Activated CD4-positive, alpha-beta T cell treated with anti-CD3 and anti-CD28 coated beads for 4 hours (primary cell): ENCODE results near the gene RBM43.
"Not testable (repeated sequence)": the region's sequence is repeated elsewhere in the genome, so short reads cannot be mapped to it uniquely, and the experiment has no call there.

ENCODE experiments used
- DNase-seq, 2 donors: peaks; one replicate each; pipeline ENCODE4 v3.0.0-alpha.2; 2020

The RBM43 gene

DNA sequence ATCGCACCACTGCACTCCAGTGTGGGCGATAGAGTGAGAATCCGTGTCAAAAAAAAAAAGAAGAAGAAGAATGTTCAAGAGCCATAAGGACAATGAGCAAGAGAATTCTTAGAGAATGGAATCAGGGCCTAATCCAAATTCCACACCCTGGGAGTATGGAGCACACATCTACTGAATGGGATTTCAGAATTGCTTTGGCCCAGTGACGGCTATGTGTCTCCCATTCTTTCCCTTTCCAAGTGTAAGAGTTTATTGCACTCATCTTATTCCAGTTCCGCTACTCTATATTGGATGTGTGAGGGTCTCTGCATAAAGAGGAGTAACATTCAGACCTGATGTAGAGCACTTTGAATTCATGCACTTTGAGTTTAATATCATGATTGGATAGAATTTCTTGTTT is 5.9 kb upstream of the RBM43 start:
- no peak for DNase-seq

GRCh38 chr2:151265991-151266390 is 4.3 kb upstream of the RBM43 start:
- no peak for DNase-seq

DNA sequence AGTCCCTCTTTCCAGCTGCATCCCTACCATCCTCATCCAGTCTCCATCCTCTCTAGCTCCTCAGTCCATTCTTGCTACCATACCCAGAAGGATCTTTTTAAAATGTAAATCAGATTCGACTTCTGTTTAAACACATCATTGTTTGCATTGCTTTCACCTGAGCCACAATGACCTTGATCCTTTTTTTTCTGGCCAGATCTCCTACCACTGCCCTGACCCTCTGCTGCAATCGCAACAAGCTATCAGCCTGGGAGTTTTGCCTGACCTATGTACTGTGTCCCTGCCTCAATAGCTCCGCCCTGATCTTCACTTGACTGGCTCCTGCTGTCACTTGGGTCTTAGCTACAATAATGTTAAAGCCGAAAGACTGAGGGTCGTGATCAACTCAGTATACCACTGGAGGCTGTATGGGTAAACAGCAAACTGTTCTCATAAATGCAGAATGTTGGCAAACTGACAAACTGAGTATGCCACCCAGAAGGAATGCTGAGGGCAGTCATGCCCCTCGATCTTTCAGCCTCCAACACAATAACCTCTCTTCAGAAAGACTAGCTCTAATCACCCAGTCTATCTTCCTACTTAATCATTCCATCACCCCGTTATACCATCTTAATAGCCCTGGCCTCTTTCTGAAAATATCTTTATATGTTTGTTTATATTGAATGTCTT is 2.6 kb upstream of the RBM43 start:
- no peak for DNase-seq

DNA sequence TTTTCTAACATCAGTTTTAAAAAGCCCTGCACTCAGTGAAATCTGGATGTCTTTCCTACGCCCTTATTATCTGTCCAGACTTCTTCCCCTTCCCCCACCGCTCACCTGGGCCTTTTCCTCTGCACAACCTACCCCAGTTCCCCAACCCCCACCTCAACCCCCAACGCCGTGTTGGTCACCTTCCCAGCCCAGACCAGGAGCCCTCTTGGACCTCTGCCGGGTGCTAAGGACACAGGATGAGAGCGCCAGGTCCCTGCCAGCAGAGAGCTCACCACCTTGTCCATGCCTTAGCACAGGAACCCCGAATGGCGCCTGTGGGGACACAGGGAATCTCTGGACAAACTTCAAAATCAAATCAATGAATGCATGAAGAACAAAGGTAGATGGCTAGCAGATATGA is 966 bp upstream of the RBM43 start:
- DNase-seq: no peak

DNA sequence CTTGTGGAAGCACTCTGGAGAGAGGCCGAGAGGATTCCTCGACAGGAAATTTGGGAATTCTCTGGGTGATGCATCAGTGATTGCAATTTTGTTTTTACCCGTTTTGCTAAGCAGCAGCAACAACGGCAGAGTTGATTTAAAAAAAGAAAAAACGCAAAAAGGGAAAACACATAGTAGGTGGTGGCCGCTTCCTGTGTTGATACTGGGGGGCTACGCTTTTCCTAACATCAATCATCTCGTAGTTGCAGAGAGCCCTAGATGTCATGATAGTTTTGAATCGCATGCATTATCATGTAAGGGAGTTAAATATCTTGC is 271 bp upstream of the RBM43 start:
- no peak for DNase-seq

GRCh38 chr2:151260573-151261230 is 961 bp downstream of the RBM43 start:
- no peak for DNase-seq

DNA sequence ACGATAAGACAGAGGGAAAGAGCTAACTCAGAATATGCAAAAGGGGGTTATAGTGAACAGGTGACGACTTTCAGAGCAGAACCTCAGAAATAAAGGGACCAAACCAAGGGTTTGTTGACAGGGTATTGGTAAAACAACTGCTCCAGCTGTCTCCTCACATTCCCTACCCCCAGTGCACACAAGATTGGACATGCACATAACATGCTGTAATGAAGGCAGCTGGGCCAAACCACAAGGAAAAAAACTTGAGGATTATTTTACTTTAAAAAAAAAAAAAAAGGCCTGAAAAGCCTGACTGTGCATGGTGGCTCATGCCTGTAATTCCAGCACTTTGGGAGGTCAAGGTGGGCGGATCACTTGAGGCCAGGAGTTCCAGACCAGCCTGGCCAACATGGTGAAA is 3.5 kb downstream of the RBM43 start:
- no peak for DNase-seq

GRCh38 chr2:151252646-151253045 is 9.0 kb downstream of the RBM43 start:
- DNase-seq: no peak

- no peak for DNase-seq
Observed at GRCh38 chr2:151251012-151251411, 10.7 kb downstream of the RBM43 start.

DNA sequence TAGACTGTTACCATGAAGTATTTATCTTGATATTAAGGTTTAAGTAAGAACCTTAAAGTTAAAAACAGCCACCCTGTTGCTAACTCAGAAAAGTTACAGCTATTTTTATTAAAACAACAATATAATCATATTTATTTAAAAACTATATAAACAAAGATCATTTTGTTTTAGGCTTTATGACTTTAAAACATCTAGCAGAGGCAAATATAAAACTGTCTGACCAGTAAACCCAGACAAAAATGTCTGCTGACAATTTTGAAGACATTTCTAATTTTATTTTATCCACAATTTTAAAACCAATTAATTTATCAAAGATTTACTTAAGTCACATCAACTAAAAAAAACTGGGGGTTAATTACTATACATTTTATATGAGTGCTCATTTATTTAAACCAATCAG is 14.2 kb downstream of the RBM43 start:
- DNase-seq: no peak

DNA sequence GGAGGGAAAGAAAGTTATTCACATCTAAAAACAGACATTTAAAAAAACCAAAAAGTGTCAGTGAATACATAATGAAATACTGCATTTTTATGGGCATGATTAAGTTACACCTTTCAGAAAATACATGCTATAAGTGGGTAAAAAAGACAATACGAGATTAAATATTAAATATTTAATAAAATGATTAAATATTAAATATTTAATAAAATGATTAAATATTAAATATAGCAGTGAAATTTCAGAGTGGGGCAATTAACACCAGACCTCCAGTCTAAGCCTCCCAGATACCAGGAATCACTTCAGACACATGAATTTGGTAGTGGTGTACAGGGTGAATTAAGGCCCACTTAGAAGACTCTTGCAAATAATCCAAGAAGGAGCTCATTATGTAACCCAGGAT is 15.5 kb downstream of the RBM43 start:
- no peak for DNase-seq

DNA sequence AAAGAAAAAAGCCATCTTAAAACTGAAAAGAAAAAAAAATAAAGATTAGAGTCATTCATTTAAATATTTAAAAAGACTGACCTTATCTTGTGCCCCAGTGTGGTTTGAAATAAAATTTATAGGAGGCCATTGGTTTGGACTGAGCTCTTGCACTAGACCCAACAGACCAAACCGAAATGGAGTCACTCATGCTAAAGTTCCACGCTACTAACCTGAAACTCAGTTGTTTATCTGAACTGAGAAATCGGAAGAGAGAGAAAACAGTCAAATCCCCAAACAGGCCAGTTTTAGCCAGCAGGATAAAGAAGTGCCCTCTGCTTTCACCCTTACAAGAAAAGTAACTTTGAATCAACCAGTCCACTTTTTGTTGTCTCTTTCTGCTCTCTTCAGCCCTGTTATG is 18.2 kb downstream of the RBM43 start:
- DNase-seq: no peak

GRCh38 chr2:151241224-151241623 is 20.4 kb downstream of the RBM43 start:
- no peak for DNase-seq

DNA sequence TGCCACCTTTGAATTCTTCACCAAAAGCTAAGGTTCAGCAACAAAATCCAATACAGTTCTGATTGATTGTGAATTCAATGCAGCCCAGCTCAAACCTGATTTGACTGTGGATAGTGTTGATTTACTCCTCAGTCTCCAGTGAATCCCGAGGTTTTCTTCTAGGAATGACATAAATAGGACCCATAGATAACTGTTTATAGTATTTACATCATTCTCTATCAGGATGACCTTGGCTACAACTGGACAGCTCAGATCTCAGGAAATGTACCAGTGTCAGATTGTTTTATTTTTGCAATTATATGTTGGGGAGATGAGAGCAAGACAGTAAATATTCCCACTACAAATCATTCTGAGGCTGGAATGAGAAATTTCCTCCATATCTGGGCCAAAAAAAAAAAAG is 21.2 kb downstream of the RBM43 start:
- no peak for DNase-seq

GRCh38 chr2:151239624-151240023 is 22.0 kb downstream of the RBM43 start:
- DNase-seq: no peak

DNA sequence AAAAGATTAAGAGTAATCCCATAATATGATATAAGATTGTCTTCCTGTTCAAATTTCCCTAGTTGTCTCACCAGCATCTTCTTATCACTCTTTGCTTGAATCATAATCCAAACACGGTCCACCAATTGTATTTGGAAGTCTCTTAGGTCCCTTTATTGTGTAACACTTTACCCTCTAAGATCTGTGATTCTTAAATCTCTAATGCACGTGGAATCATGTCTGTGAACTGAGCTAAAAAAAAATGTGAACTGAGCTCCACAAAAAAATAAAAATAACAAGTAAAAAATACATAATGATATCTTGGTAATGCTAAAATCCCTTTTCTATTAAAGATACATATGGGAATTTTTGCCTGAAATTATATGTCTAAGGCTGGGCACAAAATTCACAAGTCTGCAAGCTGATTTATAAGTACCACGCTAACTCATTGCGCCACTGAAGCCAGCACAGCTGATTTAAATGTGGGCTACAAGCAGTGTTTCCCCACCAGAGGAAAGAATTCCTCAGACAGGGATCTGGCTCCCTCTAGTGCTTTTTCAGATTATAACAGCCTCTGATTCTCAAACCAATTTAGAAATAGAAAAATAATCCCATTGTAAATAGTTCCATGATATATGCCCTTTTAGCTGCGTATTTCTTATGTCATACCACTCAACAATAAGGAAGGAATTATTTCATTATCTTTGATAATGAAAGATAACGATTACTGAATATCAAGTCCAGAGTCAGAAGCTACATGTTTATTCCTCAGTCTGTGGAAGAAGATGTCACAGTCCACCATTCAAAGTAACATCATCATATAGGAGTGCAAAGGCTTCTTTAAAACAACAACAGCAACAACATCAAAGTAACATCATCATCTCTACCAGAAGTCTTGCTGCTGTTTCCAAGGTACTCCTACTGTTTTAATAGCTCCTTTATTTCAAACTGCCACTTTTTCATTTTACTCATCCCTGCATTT is 22.9 kb downstream of the RBM43 start:
- peak; percentile 15 to 46 for DNase-seq

DNA sequence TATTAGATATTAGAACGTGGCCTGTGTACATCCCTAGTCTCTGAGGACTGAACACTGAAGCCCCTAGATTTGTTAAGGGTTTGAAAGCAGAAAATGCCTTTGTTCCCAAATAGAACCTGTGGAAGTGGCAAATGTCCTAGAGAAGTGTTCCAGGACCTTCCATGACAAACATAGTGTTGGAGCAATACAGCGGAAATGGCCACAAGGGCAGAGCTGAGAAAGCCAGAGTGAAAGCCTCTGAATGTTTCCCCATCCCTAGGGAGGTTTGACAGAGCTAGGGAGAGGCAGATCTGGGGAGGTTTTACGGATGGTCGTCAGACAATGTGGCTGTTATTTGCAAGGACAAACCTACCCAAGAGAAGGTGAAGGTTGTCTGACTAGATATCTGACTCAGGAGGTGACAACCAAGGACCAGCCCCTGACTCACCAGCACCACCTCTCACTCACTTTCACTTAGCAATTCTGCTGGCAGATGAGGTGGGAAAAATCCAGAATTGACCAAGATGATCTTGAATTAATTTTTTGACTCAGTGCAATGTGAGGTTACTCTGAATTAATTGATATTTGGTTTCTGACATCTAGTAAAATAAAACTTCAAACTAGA is 24.1 kb downstream of the RBM43 start:
- no peak for DNase-seq

- not testable (repeated sequence) for DNase-seq
Observed at GRCh38 chr2:151233760-151234159, 27.9 kb downstream of the RBM43 start.

GRCh38 chr2:151233288-151233687 is 28.4 kb downstream of the RBM43 start:
- not testable (repeated sequence) for DNase-seq

DNA sequence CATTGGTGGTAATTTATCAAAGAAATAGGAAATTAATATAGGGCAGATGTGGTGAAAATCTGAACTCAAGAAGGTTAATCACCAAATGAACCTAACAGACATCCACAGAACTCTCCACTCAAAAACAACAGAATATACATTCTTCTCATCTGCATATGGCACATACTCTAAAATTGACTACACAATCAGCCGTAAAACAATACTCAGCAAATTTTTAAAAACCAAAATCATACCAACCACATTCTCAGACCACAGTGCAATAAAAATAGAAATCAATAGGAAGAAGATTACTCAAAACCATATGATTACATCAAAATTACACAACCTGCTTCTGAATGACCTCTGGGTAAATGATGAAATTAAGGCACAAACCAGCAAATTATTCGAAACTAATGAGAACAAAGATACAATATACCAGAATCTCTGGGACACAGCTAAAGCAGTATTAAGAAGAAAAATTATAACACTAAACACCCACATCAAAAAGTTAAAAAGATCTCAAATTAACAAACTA is 31.0 kb downstream of the RBM43 start:
- no peak for DNase-seq

- no peak for DNase-seq
Observed at GRCh38 chr2:151228847-151229512, 32.7 kb downstream of the RBM43 start.

DNA sequence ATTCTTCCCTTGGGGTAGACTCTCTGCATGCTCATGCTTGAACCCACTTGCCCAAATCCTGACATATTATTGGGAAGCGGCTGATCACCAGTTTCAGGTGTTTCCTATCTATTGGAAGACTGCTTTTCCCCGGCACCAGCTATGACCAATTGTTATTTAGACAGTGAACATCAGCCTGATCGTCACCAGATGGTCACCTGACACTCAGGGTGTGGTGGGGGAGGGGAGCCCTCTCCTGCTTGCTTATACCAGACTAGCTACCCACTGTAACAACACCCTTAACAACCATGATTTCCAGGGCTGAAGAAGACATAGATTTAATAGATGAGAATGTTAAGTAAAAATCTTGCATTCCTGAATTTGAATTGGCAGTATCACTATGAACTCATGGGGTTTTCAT is 44.3 kb downstream of the RBM43 start:
- no peak for DNase-seq

- no peak for DNase-seq
Observed at GRCh38 chr2:151207100-151207499, 54.6 kb downstream of the RBM43 start.
